ENCODE data around the gene RPS15.

Gene RPS15

GRCh38 chr19:1455002-1455335 lies 16.8 kb downstream of the RPS15 start:
- DNase-seq = no peak

GRCh38 chr19:1455336-1456120 lies 17.3 kb downstream of the RPS15 start:
- peak; percentile 95 for DNase-seq

GRCh38 chr19:1456121-1456900 lies 18.1 kb downstream of the RPS15 start:
- DNase-seq = no peak

GRCh38 chr19:1457031-1457739 lies 19.0 kb downstream of the RPS15 start:
- no peak for DNase-seq

GRCh38 chr19:1457892-1458291 lies 19.7 kb downstream of the RPS15 start:
- no peak for DNase-seq

GRCh38 chr19:1459479-1459878 lies 21.3 kb downstream of the RPS15 start:
- no peak for DNase-seq

- no peak for DNase-seq
Observed at GRCh38 chr19:1460033-1460995, 22.1 kb downstream of the RPS15 start.

GRCh38 chr19:1461862-1462261 lies 23.7 kb downstream of the RPS15 start:
- no peak for DNase-seq

GRCh38 chr19:1465191-1466016 lies 27.2 kb downstream of the RPS15 start:
- DNase-seq = no peak

GRCh38 chr19:1466018-1466460 lies 27.8 kb downstream of the RPS15 start:
- no peak for DNase-seq

- no peak for DNase-seq
Observed at GRCh38 chr19:1466461-1467214, 28.4 kb downstream of the RPS15 start.

- DNase-seq = no peak
Observed at GRCh38 chr19:1467215-1467489, 29.0 kb downstream of the RPS15 start.

GRCh38 chr19:1467490-1468273 lies 29.5 kb downstream of the RPS15 start:
- DNase-seq = no peak

GRCh38 chr19:1468274-1468820 lies 30.2 kb downstream of the RPS15 start:
- DNase-seq = no peak

- DNase-seq = no peak
Observed at GRCh38 chr19:1468821-1469254, 30.6 kb downstream of the RPS15 start.

- no peak for DNase-seq
Observed at GRCh38 chr19:1469255-1470054, 31.3 kb downstream of the RPS15 start.

GRCh38 chr19:1470055-1470304 lies 31.8 kb downstream of the RPS15 start:
- DNase-seq = no peak

GRCh38 chr19:1470305-1471009 lies 32.3 kb downstream of the RPS15 start:
- no peak for DNase-seq

Data from 8988T (cell line).